Fibroblast of skin of left biceps (primary cell): ENCODE data around the gene UBE2V1.
"Not testable (repeated sequence)": the region's sequence is repeated elsewhere in the genome, so short reads cannot be mapped to it uniquely, and the experiment has no call there.

ENCODE experiments used
- DNase-seq, 2 experiments: peaks; one replicate each; pipeline ENCODE4 v3.0.0-alpha.2; 2013; ENCODE audit warnings: low read depth in 2 of 2

UBE2V1 gene

GRCh38 chr20:50115041-50115512 is 2.1 kb upstream of the UBE2V1 start:
- no peak for DNase-seq

GRCh38 chr20:50113420-50114224 is 672 bp upstream of the UBE2V1 start:
- no peak for DNase-seq

GRCh38 chr20:50111829-50112495 is 988 bp downstream of the UBE2V1 start:
- no peak for DNase-seq

GRCh38 chr20:50111120-50111828 is 1.7 kb downstream of the UBE2V1 start:
- DNase-seq: no peak

GRCh38 chr20:50110141-50111047 is 2.6 kb downstream of the UBE2V1 start:
- no peak for DNase-seq

- no peak for DNase-seq
Observed at GRCh38 chr20:50108556-50109235, 4.3 kb downstream of the UBE2V1 start.

- DNase-seq: no peak
Observed at GRCh38 chr20:50107796-50108331, 5.1 kb downstream of the UBE2V1 start.

GRCh38 chr20:50107086-50107660 is 5.8 kb downstream of the UBE2V1 start:
- DNase-seq: no peak

GRCh38 chr20:50106669-50107068 is 6.3 kb downstream of the UBE2V1 start:
- not testable (repeated sequence) for DNase-seq

GRCh38 chr20:50103464-50104107 is 9.4 kb downstream of the UBE2V1 start:
- DNase-seq: peak; percentile 63 to 70

GRCh38 chr20:50102551-50102950 is 10.4 kb downstream of the UBE2V1 start:
- not testable (repeated sequence) for DNase-seq

- DNase-seq: no peak
Observed at GRCh38 chr20:50101887-50102286, 11.1 kb downstream of the UBE2V1 start.

- DNase-seq: no peak
Observed at GRCh38 chr20:50101281-50101680, 11.7 kb downstream of the UBE2V1 start.

- no peak for DNase-seq
Observed at GRCh38 chr20:50100552-50100951, 12.4 kb downstream of the UBE2V1 start.

- DNase-seq: no peak
Observed at GRCh38 chr20:50099565-50099991, 13.4 kb downstream of the UBE2V1 start.

- no peak for DNase-seq
Observed at GRCh38 chr20:50099113-50099512, 13.8 kb downstream of the UBE2V1 start.

- no peak for DNase-seq
Observed at GRCh38 chr20:50098259-50098658, 14.7 kb downstream of the UBE2V1 start.

GRCh38 chr20:50097843-50098242 is 15.1 kb downstream of the UBE2V1 start:
- DNase-seq: no peak

GRCh38 chr20:50096237-50096636 is 16.7 kb downstream of the UBE2V1 start:
- DNase-seq: no peak
